CD14-positive monocyte (primary cell): ENCODE data around the gene AHI1. TPM values are rescaled to one million over a fixed set of nuclear protein-coding genes. Genes with fewer than 3 reads are reported as not detected.

Source experiments
- DNase-seq, 3 donors: peaks; one replicate each; pipeline ENCODE4 v3.0.0-alpha.2; 2011 to 2022
- H2AFZ ChIP-seq: 2 replicates; pipeline ENCODE4 v1.6.0; 2012; ENCODE audit warnings: mild to moderate bottlenecking, low read depth, low read length, inconsistent platforms; ENCODE audit not compliant: insufficient read depth, poor library complexity, severe bottlenecking
- H3K27ac ChIP-seq, 2 donors: 1 replicate in 1 of 2; 2 replicates in 1 of 2; pipeline ENCODE4 v1.5.1; 2012 to 2013; ENCODE audit warnings: low read length in 2 of 2, control low read depth in 1 of 2, inconsistent platforms in 1 of 2, low read depth in 1 of 2, mild to moderate bottlenecking in 1 of 2
- H3K27me3 ChIP-seq, 2 donors: one replicate each; pipeline versions ENCODE4 v1.6.0 to v1.6.1; 2011 to 2013; ENCODE audit warnings: low read length in 2 of 2; ENCODE audit not compliant: control insufficient read depth in 2 of 2, insufficient read depth in 2 of 2
- H3K36me3 ChIP-seq, 2 donors: replicated peaks in 1 of 2; 1 replicate in 1 of 2; 2 replicates in 1 of 2; pipeline versions ENCODE4 v1.5.1 to v1.6.1; 2012 to 2013; ENCODE audit warnings: low read length in 2 of 2, control low read depth in 1 of 2, inconsistent platforms in 1 of 2, mild to moderate bottlenecking in 1 of 2; ENCODE audit not compliant: insufficient read depth in 2 of 2, control insufficient read depth in 1 of 2
- H3K4me1 ChIP-seq, 2 donors: 1 replicate in 1 of 2; 2 replicates in 1 of 2; pipeline versions ENCODE4 v1.5.1 to v1.6.1; 2012 to 2013; ENCODE audit warnings: low read length in 2 of 2, control low read depth in 1 of 2, inconsistent platforms in 1 of 2, mild to moderate bottlenecking in 1 of 2, moderate library complexity in 1 of 2; ENCODE audit not compliant: insufficient read depth in 2 of 2, control insufficient read depth in 1 of 2
- H3K4me2 ChIP-seq: replicated peaks from 2 replicates; pipeline ENCODE3; 2012; ENCODE audit warnings: low read length, moderate library complexity, mild to moderate bottlenecking; ENCODE audit not compliant: poor library complexity, severe bottlenecking; ENCODE audit errors: extremely low read depth
- H3K4me3 ChIP-seq, 3 experiments: fragments of 200-600 bp in 1 of 3; sonication (generic) in 1 of 3; replicated peaks in 1 of 3; 1 replicate in 2 of 3; 2 replicates in 1 of 3; pipeline ENCODE4 v1.5.1; 2011 to 2013; ENCODE audit warnings: low read length in 3 of 3, mild to moderate bottlenecking in 3 of 3, control low read depth in 2 of 3, low read depth in 2 of 3, inconsistent platforms in 1 of 3, moderate library complexity in 1 of 3
- H3K79me2 ChIP-seq: 2 replicates; pipeline ENCODE4 v1.6.0; 2012; ENCODE audit warnings: mild to moderate bottlenecking, control low read depth, inconsistent platforms, low read length, moderate library complexity; ENCODE audit not compliant: insufficient read depth
- H3K9ac ChIP-seq: 2 replicates; pipeline ENCODE4 v1.6.0; 2017; ENCODE audit warnings: low read length, mild to moderate bottlenecking; ENCODE audit not compliant: insufficient read depth, poor library complexity, severe bottlenecking
- H3K9me3 ChIP-seq, 2 donors: replicated peaks in 1 of 2; 1 replicate in 1 of 2; 2 replicates in 1 of 2; pipeline versions ENCODE4 v1.5.1 to v1.6.1; 2012 to 2013; ENCODE audit warnings: low read length in 2 of 2, control low read depth in 1 of 2; ENCODE audit not compliant: control insufficient read depth in 1 of 2, insufficient read depth in 1 of 2
- H4K20me1 ChIP-seq: 2 replicates; pipeline ENCODE4 v1.6.0; 2012; ENCODE audit warnings: mild to moderate bottlenecking, low read length, control low read depth, moderate library complexity; ENCODE audit not compliant: insufficient read depth
- H3K27ac Mint-ChIP-seq, 7 donors: one replicate each; pipeline ENCODE4 v1.8.0; 2020; ENCODE audit warnings: mild to moderate bottlenecking in 7 of 7, mixed read lengths in 7 of 7, moderate library complexity in 6 of 7, inconsistent platforms in 2 of 7
- H3K27me3 Mint-ChIP-seq, 3 donors: one replicate each; pipeline ENCODE4 v1.8.0; 2021 to 2022; ENCODE audit warnings: low read depth in 3 of 3, mild to moderate bottlenecking in 3 of 3, mixed read lengths in 3 of 3, moderate library complexity in 3 of 3, inconsistent platforms in 1 of 3
- H3K36me3 Mint-ChIP-seq, 2 donors: one replicate each; pipeline ENCODE4 v1.8.0; 2020; ENCODE audit warnings: mixed read lengths in 2 of 2, inconsistent platforms in 1 of 2, mild to moderate bottlenecking in 1 of 2
- H3K4me1 Mint-ChIP-seq: one replicate; pipeline ENCODE4 v1.8.0; 2020; ENCODE audit warnings: mild to moderate bottlenecking, mixed read lengths
- H3K4me3 Mint-ChIP-seq, 2 donors: one replicate each; pipeline ENCODE4 v1.8.0; 2020; ENCODE audit warnings: mild to moderate bottlenecking in 2 of 2, mixed read lengths in 2 of 2, moderate library complexity in 1 of 2
- H3K9me3 Mint-ChIP-seq, 7 donors: one replicate each; pipeline ENCODE4 v1.8.0; 2020 to 2022; ENCODE audit warnings: mixed read lengths in 7 of 7, mild to moderate bottlenecking in 6 of 7, moderate library complexity in 6 of 7, inconsistent platforms in 2 of 7
- WGBS: methylation state at CpG from one replicate; pipeline ENCODE4 v1.1.5; 2013; ENCODE audit warnings: missing lambda C conversion rate; ENCODE audit not compliant: insufficient coverage; 5-methylcytosine and 5-hydroxymethylcytosine counted together
- intact Hi-C, 2 donors: fragments of 100-400 bp; cut with micrococcal nuclease; formaldehyde crosslinking; loops; one replicate each; pipeline versions ENCODE4 v1.15.0 to v1.15.1; 2023
- polyA plus RNA-seq, 3 donors: library from polyadenylated mRNA; depleted of rRNA in 1 of 3; unstranded in 2 of 3; stranded (reverse) in 1 of 3; fragments of 300-500 nt in 2 of 3; fragments of >200 nt in 1 of 3; fragmentation: Illumina TruSeq in 2 of 3; gene quantifications; 1 replicate in 2 of 3; 2 replicates in 1 of 3; pipeline ENCODE4 v1.2.3, GENCODE V29; 2012 to 2021
- TF ChIP-seq, protein P1 (sequence below): fragments of 200-600 bp; IDR thresholded peaks from one replicate; pipeline ENCODE4 v1.8.0; 2022; ENCODE audit warnings: antibody characterized with exemption, mild to moderate bottlenecking

Gene AHI1
- polyA plus RNA-seq, 3 donors = 0.91 to 2.8 (median 1.4) TPM

DNA sequence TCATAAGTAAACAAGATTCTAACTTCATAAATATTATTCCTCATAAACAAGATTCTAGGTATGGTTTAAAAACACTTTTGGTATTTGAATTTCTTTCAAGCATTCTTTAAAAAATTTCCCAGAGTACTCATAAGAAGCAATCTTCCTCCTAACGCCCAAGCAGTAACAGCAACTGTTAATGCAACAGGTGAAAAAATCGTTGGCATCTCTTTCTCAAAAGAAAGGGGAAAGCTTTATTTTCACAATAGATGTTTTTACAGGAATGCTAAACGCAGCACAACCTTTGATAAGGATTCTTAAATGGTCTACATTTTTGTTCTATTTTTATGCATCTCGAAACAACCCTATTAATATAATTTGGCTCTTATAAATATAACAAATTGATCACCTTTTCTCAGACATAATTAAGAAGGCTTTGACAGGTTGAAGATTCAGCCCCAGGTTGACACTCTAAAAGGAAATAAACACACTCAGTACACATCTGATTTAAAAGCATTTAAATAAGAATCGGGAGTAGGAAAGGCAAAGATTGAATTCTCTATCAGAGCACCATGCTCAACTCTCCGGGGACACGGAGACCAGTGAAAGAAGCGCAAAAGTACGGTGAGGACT, 634 bp downstream of the AHI1 start:
- peak overlapping the region in 1 of 2 donors; percentile 97 for H3K27ac ChIP-seq
- H3K27me3 ChIP-seq = no peaks in the 10 kb centered on the region
- peak overlapping the region; percentile 82 for H3K4me2 ChIP-seq
- Mint-ChIP-seq H3K9me3 (no peaks in the 10 kb centered on the region), H3K27me3 (no peaks in the 10 kb centered on the region), H3K4me3 (no peak overlapping the region), H3K27ac (peak overlapping the region in 3 of 7 donors; percentile 72 to 82 (median 82)), H3K36me3 (peaks cover 0 to 3% of the 10 kb centered on the region in 2 donors), H3K4me1 (peaks cover 5% of the 10 kb centered on the region)
- peak in 1 of 3 donors; percentile 3 for DNase-seq
- peaks cover 13% of the 10 kb centered on the region in 2 donors for H3K4me1 ChIP-seq
- no peaks in the 10 kb centered on the region for H3K79me2 ChIP-seq
- H3K9ac ChIP-seq = peak overlapping the region; percentile 95
- intact Hi-C loops = loop anchor here in 1 of 2 donors (10.0 kb wide), 1 partner anchor 422 kb away; no protein-coding TSS in a partner anchor
- H3K4me3 ChIP-seq = peak overlapping the region; percentile 67 to 98 (median 91)
- TF ChIP-seq, protein P1, sequence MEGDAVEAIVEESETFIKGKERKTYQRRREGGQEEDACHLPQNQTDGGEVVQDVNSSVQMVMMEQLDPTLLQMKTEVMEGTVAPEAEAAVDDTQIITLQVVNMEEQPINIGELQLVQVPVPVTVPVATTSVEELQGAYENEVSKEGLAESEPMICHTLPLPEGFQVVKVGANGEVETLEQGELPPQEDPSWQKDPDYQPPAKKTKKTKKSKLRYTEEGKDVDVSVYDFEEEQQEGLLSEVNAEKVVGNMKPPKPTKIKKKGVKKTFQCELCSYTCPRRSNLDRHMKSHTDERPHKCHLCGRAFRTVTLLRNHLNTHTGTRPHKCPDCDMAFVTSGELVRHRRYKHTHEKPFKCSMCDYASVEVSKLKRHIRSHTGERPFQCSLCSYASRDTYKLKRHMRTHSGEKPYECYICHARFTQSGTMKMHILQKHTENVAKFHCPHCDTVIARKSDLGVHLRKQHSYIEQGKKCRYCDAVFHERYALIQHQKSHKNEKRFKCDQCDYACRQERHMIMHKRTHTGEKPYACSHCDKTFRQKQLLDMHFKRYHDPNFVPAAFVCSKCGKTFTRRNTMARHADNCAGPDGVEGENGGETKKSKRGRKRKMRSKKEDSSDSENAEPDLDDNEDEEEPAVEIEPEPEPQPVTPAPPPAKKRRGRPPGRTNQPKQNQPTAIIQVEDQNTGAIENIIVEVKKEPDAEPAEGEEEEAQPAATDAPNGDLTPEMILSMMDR = no peak
- H3K9me3 ChIP-seq = no peaks in the 10 kb centered on the region
- H3K36me3 ChIP-seq = no peaks in the 10 kb centered on the region
- H2AFZ ChIP-seq = peak overlapping the region; percentile 90
- WGBS = 0% methylated on average over 4 of the region's 9 CpGs
- H4K20me1 ChIP-seq = no peaks in the 10 kb centered on the region

DNA sequence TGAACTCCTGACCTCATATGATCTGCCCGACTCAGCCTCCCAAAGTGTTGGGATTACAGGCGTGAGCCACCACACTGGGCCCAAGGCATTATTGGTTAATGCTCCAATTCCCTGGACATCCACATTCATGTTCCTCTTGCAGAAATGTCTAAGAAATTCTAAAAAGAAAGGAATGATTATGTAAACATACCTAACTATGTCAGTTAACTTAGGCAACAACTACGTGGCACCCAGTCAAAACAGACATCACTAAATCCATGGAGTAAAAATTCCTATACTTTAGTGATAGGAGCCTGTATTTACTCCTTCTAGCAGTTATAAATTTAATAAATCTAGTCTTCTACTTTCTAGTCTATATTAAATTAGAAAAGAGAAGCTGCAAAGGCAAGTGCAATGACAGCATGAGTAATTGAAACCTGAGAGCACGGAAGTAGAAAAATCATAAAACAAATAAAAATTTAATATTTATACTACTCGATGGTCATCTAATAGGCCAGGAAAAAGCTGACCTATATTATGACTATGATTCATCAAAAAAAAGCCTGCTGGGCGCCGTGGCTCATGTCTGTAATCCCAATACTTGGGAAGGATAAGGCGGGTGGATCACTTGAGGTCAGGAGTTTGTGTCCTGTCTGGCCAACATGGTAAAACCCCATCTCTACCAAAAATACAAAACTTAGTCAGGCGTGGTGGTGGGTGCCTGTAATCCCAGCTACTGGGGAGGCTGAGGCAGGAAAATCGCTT, 4.2 kb downstream of the AHI1 start:
- no peak overlapping the region for H2AFZ ChIP-seq
- H3K4me2 ChIP-seq = no peak overlapping the region
- H3K4me3 ChIP-seq = no peak overlapping the region
- no peaks in the 10 kb centered on the region for H3K27me3 ChIP-seq
- peaks cover 0 to 20% of the 10 kb centered on the region in 2 donors for H3K36me3 ChIP-seq
- DNase-seq = no peak
- H3K9me3 ChIP-seq = no peaks in the 10 kb centered on the region
- TF ChIP-seq, protein P1 = no peak
- H3K9me3 Mint-ChIP-seq = no peaks in the 10 kb centered on the region
- H3K27ac ChIP-seq = no peak overlapping the region
- intact Hi-C loops = loop anchor here in 1 of 2 donors (10.0 kb wide), 1 partner anchor 419 kb away; no protein-coding TSS in a partner anchor
- H3K27me3 Mint-ChIP-seq = no peaks in the 10 kb centered on the region
- H3K36me3 Mint-ChIP-seq = peaks cover 7 to 13% of the 10 kb centered on the region in 2 donors
- H3K79me2 ChIP-seq = no peaks in the 10 kb centered on the region
- H3K9ac ChIP-seq = no peak overlapping the region
- no peak overlapping the region for H3K4me3 Mint-ChIP-seq
- no peak overlapping the region for H3K27ac Mint-ChIP-seq
- peaks cover 5% of the 10 kb centered on the region for H3K4me1 Mint-ChIP-seq
- WGBS = 100% methylated on average over 3 of the region's 10 CpGs
- no peaks in the 10 kb centered on the region for H4K20me1 ChIP-seq
- peaks cover 7 to 9% of the 10 kb centered on the region in 2 donors for H3K4me1 ChIP-seq
